GM21619 (cell line): ENCODE results near the gene NOL8.

Experiments
- ATAC-seq: cut with Tn5 transposase; IDR thresholded peaks from one replicate; pipeline ENCODE4 v1.9.1; 2021; ENCODE audit not compliant: unreplicated experiment

The NOL8 gene

DNA sequence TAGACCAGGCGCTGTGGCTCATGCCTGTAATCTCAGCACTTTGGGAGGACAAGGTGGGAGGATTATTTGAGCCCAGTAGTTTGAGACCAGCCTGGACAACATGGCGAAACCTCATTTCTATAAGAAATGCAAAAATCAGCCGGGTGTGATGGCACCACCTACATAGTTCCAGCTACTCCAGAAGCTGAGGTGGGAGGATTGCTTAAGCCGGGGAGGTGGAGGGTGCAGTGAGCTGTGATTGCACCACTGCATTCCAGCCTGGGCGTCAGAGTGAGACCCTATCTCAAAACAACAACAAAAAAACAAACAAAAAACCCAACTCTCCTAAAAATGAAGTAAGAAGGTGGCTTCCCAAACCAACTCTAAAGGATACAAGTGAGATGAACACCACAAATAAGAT is 54.6 kb downstream of the NOL8 start:
- no peak for ATAC-seq

DNA sequence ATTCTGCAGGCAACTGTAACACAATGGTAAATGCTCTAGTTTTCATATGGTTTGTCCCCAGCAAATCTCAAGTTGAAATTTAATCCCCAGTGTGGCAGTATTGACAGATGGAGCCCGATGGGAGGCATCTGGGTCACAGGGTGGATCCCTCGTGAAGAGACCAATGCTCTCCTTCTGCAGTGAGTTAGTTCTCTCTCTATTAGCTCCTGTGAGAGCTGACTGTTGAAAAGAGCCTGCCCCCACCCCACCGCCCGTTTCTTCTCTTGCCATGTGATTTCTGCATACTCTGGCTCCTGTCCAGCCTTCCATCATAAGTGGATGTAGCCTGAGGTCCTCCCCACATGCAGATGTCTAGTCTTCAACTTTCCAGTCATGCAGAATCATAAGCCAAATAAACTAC is 58.7 kb downstream of the NOL8 start:
- no peak for ATAC-seq

DNA sequence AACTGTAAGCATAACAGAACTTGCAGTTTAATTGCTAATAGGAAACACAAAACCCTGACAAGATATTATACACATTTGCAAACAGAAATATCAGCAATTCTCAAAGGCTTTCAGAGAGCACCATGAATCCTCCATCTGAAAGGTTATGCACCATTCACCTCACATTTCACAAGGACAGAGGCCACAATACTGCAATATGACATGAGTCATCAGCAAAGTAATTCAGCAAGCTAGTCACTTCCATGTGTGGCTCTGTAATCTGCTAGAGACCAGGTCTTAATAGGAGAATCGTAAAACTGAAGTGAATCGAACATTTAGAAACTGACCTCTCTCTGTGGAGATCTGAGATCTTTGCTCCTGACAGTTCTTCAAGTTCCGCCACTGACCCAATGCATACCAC is 60.0 kb downstream of the NOL8 start:
- ATAC-seq = no peak

DNA sequence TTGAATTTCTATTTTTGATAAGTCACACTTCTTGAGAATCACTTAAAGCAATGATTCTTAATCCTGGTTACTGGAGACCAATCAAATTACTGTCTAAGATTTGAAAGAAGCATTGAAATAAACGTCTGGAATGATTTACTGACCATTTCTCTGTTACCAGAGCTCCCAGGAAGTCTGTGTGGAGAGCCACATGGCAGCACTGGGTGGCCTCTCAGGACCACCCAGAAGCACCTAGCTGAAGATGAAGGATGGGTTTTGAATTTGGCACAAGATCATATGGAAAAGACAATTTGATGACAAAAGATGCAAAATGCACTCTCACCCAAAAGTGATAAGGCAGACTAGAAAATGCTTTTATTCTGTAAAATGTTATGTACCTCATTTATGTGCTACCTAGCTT is 62.0 kb downstream of the NOL8 start:
- ATAC-seq = no peak

DNA sequence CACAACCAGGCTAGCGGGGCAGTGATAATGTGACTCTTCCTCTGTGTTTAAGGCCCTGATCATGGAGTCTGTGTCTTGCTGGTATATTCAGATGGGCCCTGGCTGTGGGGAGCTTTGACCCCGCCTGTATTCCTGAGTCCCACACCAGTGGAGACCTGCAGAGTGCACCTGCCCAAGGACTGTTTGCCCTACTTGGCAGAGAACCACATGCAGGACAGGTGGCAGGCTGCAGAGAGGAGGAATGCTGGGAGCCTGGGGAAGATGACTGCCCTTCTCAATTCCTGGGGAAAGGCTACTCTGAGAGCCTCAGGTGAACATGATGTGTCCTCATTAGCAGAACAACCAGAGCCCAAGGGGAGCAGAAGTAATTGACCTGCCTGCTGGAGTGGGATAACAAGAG is 67.8 kb downstream of the NOL8 start:
- ATAC-seq = no peak

DNA sequence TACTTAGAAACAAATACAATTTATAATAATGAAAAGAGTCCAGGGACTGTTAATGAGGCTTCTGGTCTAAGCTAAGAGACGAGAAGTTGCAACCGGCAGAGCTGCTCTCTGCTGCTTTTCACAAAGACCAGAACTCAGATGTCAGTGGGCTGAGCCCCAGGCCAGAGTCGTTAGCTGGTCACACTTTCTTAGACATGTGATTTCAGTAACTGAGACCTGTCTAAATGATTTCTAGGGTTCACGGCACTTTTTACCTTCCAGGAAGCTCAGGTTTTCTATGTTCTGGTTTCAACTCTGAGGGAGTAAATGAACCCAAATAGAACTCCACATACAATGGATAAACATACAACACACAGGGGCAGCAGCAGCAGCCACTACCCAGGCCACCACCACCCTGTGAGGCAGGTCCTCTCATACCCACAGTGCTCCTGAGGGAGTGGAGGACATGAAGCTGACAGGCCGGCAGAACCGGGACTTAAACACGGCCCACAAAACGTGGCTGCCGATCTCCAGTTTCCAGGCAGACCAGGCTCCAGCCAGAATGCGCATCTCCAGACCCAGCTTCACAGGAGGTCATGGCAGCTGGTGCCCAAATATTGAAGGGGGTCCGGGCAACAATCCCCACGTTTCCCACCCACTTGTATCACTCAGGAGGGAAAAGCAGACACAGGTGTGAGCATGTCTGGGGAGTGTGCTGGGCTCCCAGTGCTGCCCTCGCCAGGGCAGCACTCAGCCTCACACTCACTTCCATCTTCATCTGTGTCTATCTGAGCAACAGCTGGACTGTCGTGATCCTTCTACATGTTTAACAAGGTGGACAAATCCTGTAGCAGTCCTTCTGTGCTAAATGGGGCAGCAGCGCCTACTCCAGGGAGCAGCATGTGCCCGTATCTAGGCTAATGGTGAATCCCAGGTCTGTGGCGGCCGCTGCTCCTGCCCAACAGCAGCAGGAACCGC is 70.5 kb downstream of the NOL8 start:
- ATAC-seq = no peak

DNA sequence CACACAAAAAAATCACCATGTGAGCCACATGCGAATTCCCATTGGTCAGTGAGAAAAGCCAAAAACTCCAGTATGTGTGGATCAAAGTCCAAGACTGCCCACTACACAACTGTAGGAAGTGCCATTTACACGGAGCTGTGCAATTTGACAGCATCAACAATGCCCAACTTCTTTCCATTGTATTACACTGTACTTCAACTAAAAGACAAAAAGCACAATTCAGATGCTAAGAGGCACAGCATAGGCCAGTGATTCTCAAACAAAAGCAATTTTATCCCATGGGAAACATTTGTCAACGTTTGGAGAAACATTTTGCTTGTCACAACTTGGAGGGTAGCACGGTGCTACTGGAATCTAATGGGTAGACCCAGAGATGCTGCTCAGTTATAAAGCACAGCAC is 71.5 kb downstream of the NOL8 start:
- no peak for ATAC-seq

DNA sequence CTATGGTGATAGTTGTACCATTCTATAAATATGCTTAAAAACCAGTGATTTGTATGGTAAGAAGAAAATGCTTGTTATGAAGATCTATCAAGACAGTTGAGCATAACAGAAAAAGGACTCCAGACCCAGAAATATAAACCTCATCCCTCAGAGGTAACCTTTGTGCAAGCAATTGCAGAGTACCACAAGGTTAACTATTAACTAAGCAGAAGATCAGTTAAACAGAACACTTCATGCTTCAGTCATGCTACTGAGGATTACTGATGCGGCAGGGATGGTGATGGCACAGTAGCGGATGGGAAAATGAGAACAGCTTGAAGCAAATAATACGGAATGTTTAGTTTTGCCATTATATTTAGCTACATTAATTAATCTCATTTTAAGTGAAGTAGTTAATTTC is 77.2 kb downstream of the NOL8 start:
- ATAC-seq = no peak
